ENCODE results near the gene KIF5A.
"Not testable (repeated sequence)": the region's sequence is repeated elsewhere in the genome, so short reads cannot be mapped to it uniquely, and the experiment has no call there.

- TF ChIP-seq CTCF, POLR2A (IDR thresholded peaks at IDR 0.05): not testable (repeated sequence)
Observed at GRCh38 chr12:57588951-57589610, 39.2 kb downstream of the KIF5A start.
